H9 (cell line): ENCODE results near the gene TMEM163. TPM values are rescaled to one million over a fixed set of nuclear protein-coding genes. Genes with fewer than 3 reads are reported as not detected.
A peak's percentile ranks its signal among the peaks of the same experiment; 100 is the strongest.

ENCODE experiments used
- DNase-seq: peaks from one replicate; pipeline ENCODE4 v3.0.0-alpha.2; 2017
- H2AFZ ChIP-seq: one replicate; pipeline ENCODE4 v1.6.1; 2013; ENCODE audit warnings: mild to moderate bottlenecking, low read length, control low read depth, moderate library complexity
- H2AK5ac ChIP-seq: 2 replicates; pipeline ENCODE4 v1.6.1; 2013; ENCODE audit warnings: low read length, control low read depth, mixed read lengths; ENCODE audit not compliant: insufficient read length
- H2BK120ac ChIP-seq: one replicate; pipeline ENCODE4 v1.6.1; 2013; ENCODE audit warnings: low read depth, mild to moderate bottlenecking, low read length, control low read depth, inconsistent platforms; ENCODE audit not compliant: poor library complexity, severe bottlenecking
- H2BK12ac ChIP-seq: 2 replicates; pipeline ENCODE4 v1.6.1; 2013; ENCODE audit warnings: low read length, control low read depth, mixed read lengths, low read depth; ENCODE audit not compliant: insufficient read length
- H2BK15ac ChIP-seq: 2 replicates; pipeline ENCODE4 v1.6.1; 2013; ENCODE audit warnings: low read depth, low read length, control low read depth
- H2BK20ac ChIP-seq: one replicate; pipeline ENCODE4 v1.6.1; 2013; ENCODE audit warnings: low read depth, mild to moderate bottlenecking, low read length, control low read depth, inconsistent platforms; ENCODE audit not compliant: poor library complexity, severe bottlenecking
- H2BK5ac ChIP-seq: 2 replicates; pipeline ENCODE4 v1.6.1; 2013; ENCODE audit warnings: low read length, control low read depth, mixed read lengths; ENCODE audit not compliant: insufficient read length
- H3K14ac ChIP-seq: 2 replicates; pipeline ENCODE4 v1.6.1; 2013; ENCODE audit warnings: low read length, control low read depth; ENCODE audit not compliant: insufficient read depth
- H3K18ac ChIP-seq: 2 replicates; pipeline ENCODE4 v1.6.1; 2013; ENCODE audit warnings: low read depth, mild to moderate bottlenecking, mixed read lengths, low read length, control low read depth; ENCODE audit not compliant: insufficient read length
- H3K23ac ChIP-seq: 2 replicates; pipeline ENCODE4 v1.6.1; 2013; ENCODE audit warnings: low read length, control low read depth, mixed read lengths, low read depth; ENCODE audit not compliant: insufficient read length
- H3K23me2 ChIP-seq: 2 replicates; pipeline ENCODE4 v1.6.1; 2013; ENCODE audit warnings: low read depth, mild to moderate bottlenecking, mixed read lengths, low read length, control low read depth; ENCODE audit not compliant: insufficient read length, poor library complexity, severe bottlenecking
- H3K27ac ChIP-seq: 2 replicates; pipeline ENCODE4 v1.5.1; 2013; ENCODE audit warnings: low read length, control low read depth, mixed read lengths, low read depth; ENCODE audit not compliant: insufficient read length
- H3K27me3 ChIP-seq: 2 replicates; pipeline ENCODE4 v1.6.1; 2013; ENCODE audit warnings: low read length, control low read depth, inconsistent platforms; ENCODE audit not compliant: insufficient read depth
- H3K4ac ChIP-seq: 2 replicates; pipeline ENCODE4 v1.6.1; 2013; ENCODE audit warnings: low read depth, mild to moderate bottlenecking, control low read depth, inconsistent platforms, low read length, moderate library complexity
- H3K4me1 ChIP-seq: 2 replicates; pipeline ENCODE4 v1.6.1; 2013; ENCODE audit warnings: low read length, control low read depth, inconsistent platforms; ENCODE audit not compliant: insufficient read depth
- H3K4me2 ChIP-seq: 2 replicates; pipeline ENCODE4 v1.6.1; 2013; ENCODE audit warnings: low read length, control low read depth, mixed read lengths; ENCODE audit not compliant: insufficient read length, insufficient read depth
- H3K56ac ChIP-seq: 2 replicates; pipeline ENCODE4 v1.6.1; 2013; ENCODE audit warnings: low read depth, mild to moderate bottlenecking, mixed read lengths, low read length, control low read depth; ENCODE audit not compliant: insufficient read length
- H3K79me1 ChIP-seq: 2 replicates; pipeline ENCODE4 v1.6.1; 2013; ENCODE audit warnings: low read depth, mild to moderate bottlenecking, moderate library complexity, low read length, control low read depth, inconsistent platforms; ENCODE audit not compliant: insufficient read depth, poor library complexity, severe bottlenecking
- H3K79me2 ChIP-seq: 2 replicates; pipeline ENCODE4 v1.6.1; 2013; ENCODE audit warnings: low read length, control low read depth, inconsistent platforms; ENCODE audit not compliant: insufficient read depth
- H3K9ac ChIP-seq: 2 replicates; pipeline ENCODE4 v1.6.1; 2013; ENCODE audit warnings: low read length, control low read depth, mixed read lengths; ENCODE audit not compliant: insufficient read length; ENCODE audit errors: extremely low read depth
- H3K9me3 ChIP-seq: one replicate; pipeline ENCODE4 v1.6.1; 2013; ENCODE audit warnings: low read depth, low read length, inconsistent platforms; ENCODE audit not compliant: control insufficient read depth
- H3T11ph ChIP-seq: one replicate; pipeline ENCODE4 v1.6.1; 2013; ENCODE audit warnings: mild to moderate bottlenecking, low read length, control low read depth, inconsistent platforms
- H4K20me1 ChIP-seq: one replicate; pipeline ENCODE4 v1.6.1; 2013; ENCODE audit not compliant: control insufficient read depth, insufficient read length, insufficient read depth
- H4K5ac ChIP-seq: 2 replicates; pipeline ENCODE4 v1.6.1; 2013; ENCODE audit warnings: low read depth, mild to moderate bottlenecking, mixed read lengths, low read length, control low read depth; ENCODE audit not compliant: insufficient read length
- H4K8ac ChIP-seq: replicated peaks from 2 replicates; pipeline ENCODE4 v1.6.1; 2013; ENCODE audit warnings: low read length, control low read depth, mixed read lengths, low read depth; ENCODE audit not compliant: insufficient read length
- H4K91ac ChIP-seq: 2 replicates; pipeline ENCODE4 v1.6.1; 2013; ENCODE audit warnings: low read depth, mild to moderate bottlenecking, moderate library complexity, mixed read lengths, low read length, control low read depth; ENCODE audit not compliant: insufficient read length
- H3K27ac Mint-ChIP-seq, 3 experiments: 2 replicates in 2 of 3; 3 replicates in 1 of 3; pipeline ENCODE4 v1.8.0; 2020 to 2021; ENCODE audit warnings: mixed read lengths in 3 of 3, mild to moderate bottlenecking in 1 of 3, moderate library complexity in 1 of 3
- H3K27me3 Mint-ChIP-seq: 2 replicates; pipeline ENCODE4 v1.8.0; 2021; ENCODE audit warnings: low read depth, mild to moderate bottlenecking, moderate library complexity, mixed read lengths
- H3K36me3 Mint-ChIP-seq, 3 experiments: 2 replicates in 2 of 3; 3 replicates in 1 of 3; pipeline ENCODE4 v1.8.0; 2020 to 2021; ENCODE audit warnings: low read depth in 3 of 3, mixed read lengths in 3 of 3; ENCODE audit not compliant: insufficient read depth in 1 of 3
- H3K4me1 Mint-ChIP-seq, 2 experiments: 2 replicates each; pipeline ENCODE4 v1.8.0; 2020; ENCODE audit warnings: mixed read lengths in 2 of 2
- H3K4me3 Mint-ChIP-seq, 2 experiments: 2 replicates in 1 of 2; 3 replicates in 1 of 2; pipeline ENCODE4 v1.8.0; 2020 to 2021; ENCODE audit warnings: mild to moderate bottlenecking in 2 of 2, mixed read lengths in 2 of 2, moderate library complexity in 1 of 2
- H3K9me3 Mint-ChIP-seq, 2 experiments: 2 replicates in 1 of 2; 3 replicates in 1 of 2; pipeline ENCODE4 v1.8.0; 2020; ENCODE audit warnings: mild to moderate bottlenecking in 2 of 2, mixed read lengths in 2 of 2, moderate library complexity in 1 of 2
- WGBS: extraction: QIAGEN DNeasy Blood & Tissue Kit; methylation state at CpG from one replicate; pipeline ENCODE4 v1.1.7; 2013; ENCODE audit warnings: missing lambda C conversion rate, low lambda C conversion rate, mixed read lengths; ENCODE audit not compliant: insufficient read length; ENCODE audit errors: extremely low coverage; 5-methylcytosine and 5-hydroxymethylcytosine counted together
- total RNA-seq: library from RNA; stranded (reverse); gene quantifications from 2 replicates; pipeline ENCODE4 v1.2.1, GENCODE V29; 2021
- TF ChIP-seq, protein P1 (sequence below): fragments of 200-600 bp; sonication (generic); conservative IDR thresholded peaks from 3 replicates; pipeline ENCODE4 v1.8.0; 2021; ENCODE audit warnings: antibody characterized with exemption, mild to moderate bottlenecking

The TMEM163 gene
- total RNA-seq, 1 experiment from 2014 or later, result 0.39 TPM

DNA sequence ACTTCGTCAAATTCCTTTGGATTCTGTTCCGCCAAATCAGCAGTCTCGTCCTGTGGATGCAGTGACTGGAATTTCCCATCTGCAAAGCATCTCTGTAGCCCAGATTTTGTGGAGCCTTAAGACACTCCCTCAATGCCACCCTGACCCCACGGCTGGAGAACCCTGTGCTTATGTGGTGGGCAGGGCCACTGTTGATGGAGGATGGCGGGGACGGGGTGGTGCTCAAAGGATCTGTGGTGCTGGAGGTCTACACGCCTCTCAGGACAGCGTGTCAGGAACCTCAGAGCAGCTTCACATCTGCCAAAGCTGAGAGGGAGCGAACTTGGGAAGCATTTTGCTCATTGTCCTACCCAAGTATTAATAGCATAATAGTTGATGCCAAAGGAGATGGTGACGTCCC is 264.8 kb downstream of the TMEM163 start:
- Histone ChIP-seq H3K79me2 (no peaks in the 10 kb centered on the region), H2BK12ac (no peak overlapping the region), H2BK15ac (no peak overlapping the region), H3T11ph (no peak overlapping the region), H4K5ac (no peak overlapping the region), H3K18ac (no peak overlapping the region), H3K79me1 (no peaks in the 10 kb centered on the region), H3K4me1 (no peaks in the 10 kb centered on the region), H2BK120ac (no peak overlapping the region), H3K23ac (no peak overlapping the region), H3K9ac (no peak overlapping the region), H4K8ac (no peak overlapping the region), H2AK5ac (no peak overlapping the region), H2BK20ac (no peak overlapping the region), H3K27me3 (no peaks in the 10 kb centered on the region), H3K14ac (no peak overlapping the region), H4K20me1 (no peaks in the 10 kb centered on the region), H2AFZ (no peak overlapping the region), H4K91ac (no peak overlapping the region), H3K23me2 (no peaks in the 10 kb centered on the region), H3K56ac (no peak overlapping the region), H3K27ac (no peak overlapping the region), H2BK5ac (no peak overlapping the region), H3K9me3 (no peaks in the 10 kb centered on the region), H3K4me2 (no peak overlapping the region), H3K4ac (no peak overlapping the region)
- Mint-ChIP-seq H3K4me1 (peaks cover 14 to 15% of the 10 kb centered on the region in 2 experiments; a peak in 3 of 4 replicates), H3K36me3 (peaks cover 0 to 4% (median 4%) of the 10 kb centered on the region in 3 experiments; a peak in 6 of 7 replicates), H3K9me3 (no peaks in the 10 kb centered on the region), H3K27me3 (no peaks in the 10 kb centered on the region), H3K4me3 (no peak overlapping the region), H3K27ac (no peak overlapping the region)
- WGBS, result no CpG with 5 or more reads among the region's 10 CpGs
- DNase-seq, result peak; percentile 16
- TF ChIP-seq, protein P1, sequence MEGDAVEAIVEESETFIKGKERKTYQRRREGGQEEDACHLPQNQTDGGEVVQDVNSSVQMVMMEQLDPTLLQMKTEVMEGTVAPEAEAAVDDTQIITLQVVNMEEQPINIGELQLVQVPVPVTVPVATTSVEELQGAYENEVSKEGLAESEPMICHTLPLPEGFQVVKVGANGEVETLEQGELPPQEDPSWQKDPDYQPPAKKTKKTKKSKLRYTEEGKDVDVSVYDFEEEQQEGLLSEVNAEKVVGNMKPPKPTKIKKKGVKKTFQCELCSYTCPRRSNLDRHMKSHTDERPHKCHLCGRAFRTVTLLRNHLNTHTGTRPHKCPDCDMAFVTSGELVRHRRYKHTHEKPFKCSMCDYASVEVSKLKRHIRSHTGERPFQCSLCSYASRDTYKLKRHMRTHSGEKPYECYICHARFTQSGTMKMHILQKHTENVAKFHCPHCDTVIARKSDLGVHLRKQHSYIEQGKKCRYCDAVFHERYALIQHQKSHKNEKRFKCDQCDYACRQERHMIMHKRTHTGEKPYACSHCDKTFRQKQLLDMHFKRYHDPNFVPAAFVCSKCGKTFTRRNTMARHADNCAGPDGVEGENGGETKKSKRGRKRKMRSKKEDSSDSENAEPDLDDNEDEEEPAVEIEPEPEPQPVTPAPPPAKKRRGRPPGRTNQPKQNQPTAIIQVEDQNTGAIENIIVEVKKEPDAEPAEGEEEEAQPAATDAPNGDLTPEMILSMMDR, result no peak
